DOHH2 (cell line): Measurements from ENCODE around the gene ADGRA1.

Experiments
- H3F3A ChIP-seq: fragments of 200-600 bp; sonication (generic), shearing (Covaris generic); 2 replicates; pipeline ENCODE4 v1.6.0; 2016; ENCODE audit warnings: antibody characterized with exemption, mild to moderate bottlenecking; ENCODE audit not compliant: control insufficient read depth, insufficient read depth
- H3K27ac ChIP-seq: fragments of 200-600 bp; sonication (generic); 2 replicates; pipeline ENCODE4 v1.5.1; 2014; ENCODE audit warnings: low read depth, mild to moderate bottlenecking, low read length, moderate library complexity
- H3K27me3 ChIP-seq: fragments of 200-600 bp; sonication (generic); 2 replicates; pipeline ENCODE4 v1.6.1; 2014; ENCODE audit warnings: mild to moderate bottlenecking, low read length, mixed read lengths; ENCODE audit not compliant: control insufficient read depth
- H3K36me3 ChIP-seq: fragments of 200-600 bp; sonication (generic); 2 replicates; pipeline ENCODE4 v1.6.1; 2014; ENCODE audit warnings: mild to moderate bottlenecking, low read length, moderate library complexity, mixed read lengths; ENCODE audit not compliant: control insufficient read depth
- H3K4me1 ChIP-seq: fragments of 200-600 bp; sonication (generic); 2 replicates; pipeline ENCODE4 v1.6.1; 2014; ENCODE audit warnings: mild to moderate bottlenecking, low read length, mixed read lengths; ENCODE audit not compliant: control insufficient read depth
- H3K4me2 ChIP-seq: fragments of 200-600 bp; sonication (generic); 2 replicates; pipeline ENCODE4 v1.6.0; 2014; ENCODE audit warnings: mild to moderate bottlenecking, low read length, moderate library complexity
- H3K4me3 ChIP-seq: fragments of 200-600 bp; sonication (generic); 2 replicates; pipeline ENCODE4 v1.5.1; 2014; ENCODE audit warnings: mild to moderate bottlenecking, low read length, mixed read lengths
- H3K79me2 ChIP-seq: fragments of 200-600 bp; sonication (generic); 2 replicates; pipeline ENCODE4 v1.6.1; 2014; ENCODE audit warnings: mild to moderate bottlenecking, low read length, mixed read lengths; ENCODE audit not compliant: control insufficient read depth
- H3K9me2 ChIP-seq: fragments of 200-600 bp; sonication (generic); replicated peaks from 2 replicates; pipeline ENCODE4 v1.6.1; 2014; ENCODE audit warnings: mild to moderate bottlenecking, low read length, mixed read lengths; ENCODE audit not compliant: control insufficient read depth
- H3K9me3 ChIP-seq: fragments of 200-600 bp; sonication (generic); 2 replicates; pipeline ENCODE4 v1.6.1; 2014; ENCODE audit warnings: antibody characterized with exemption, low read length, mixed read lengths; ENCODE audit not compliant: control insufficient read depth, insufficient read depth
- H4K20me1 ChIP-seq: fragments of 200-600 bp; sonication (generic); 2 replicates; pipeline ENCODE4 v1.6.0; 2014; ENCODE audit warnings: low read depth, mild to moderate bottlenecking, antibody characterized with exemption, low read length, moderate library complexity; ENCODE audit not compliant: control insufficient read depth, insufficient read depth
- EZH2phosphoT487 ChIP-seq: fragments of 200-600 bp; sonication (generic); IDR thresholded peaks from 2 replicates; pipeline ENCODE4 v1.6.1; 2017; ENCODE audit warnings: borderline replicate concordance, mild to moderate bottlenecking, antibody characterized with exemption, low read length, moderate library complexity, mixed read lengths
- TF ChIP-seq, protein P1 (sequence below): fragments of 200-600 bp; sonication (generic); IDR thresholded peaks from one replicate; pipeline ENCODE4 v1.5.1; 2014; ENCODE audit warnings: antibody characterized with exemption, mild to moderate bottlenecking, low read depth, low read length; ENCODE audit not compliant: poor library complexity, severe bottlenecking

Gene ADGRA1

DNA sequence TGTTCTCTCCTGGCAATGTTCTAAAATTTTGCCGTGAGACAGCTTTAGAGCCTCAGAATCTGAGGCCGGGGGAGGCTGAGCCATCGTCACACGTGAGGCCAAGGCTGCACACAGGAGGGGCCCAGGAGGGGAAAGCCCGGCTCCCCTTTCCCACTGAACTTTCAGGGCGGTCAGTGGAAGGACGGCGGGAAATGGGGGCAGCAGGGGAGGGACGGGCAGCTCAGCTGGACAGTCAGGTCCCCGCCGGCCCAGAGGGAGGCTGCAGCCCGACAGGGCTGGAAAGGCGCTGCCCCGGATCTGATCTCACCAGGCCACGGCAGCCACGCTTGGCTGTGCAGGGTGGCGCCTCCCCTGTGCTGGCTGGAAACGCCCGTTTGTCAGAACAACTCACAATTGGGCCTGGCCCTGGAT lies 43.3 kb upstream of the ADGRA1 start:
- Histone ChIP-seq H4K20me1 (no peaks in the 10 kb centered on the region), H3K4me3 (no peak overlapping the region), H3K4me1 (no peaks in the 10 kb centered on the region), H3K4me2 (no peak overlapping the region), H3K36me3 (no peaks in the 10 kb centered on the region), H3K9me3 (peaks cover 21% of the 10 kb centered on the region; the same call in 1 of the 2 replicates), H3K27ac (no peak overlapping the region), H3K9me2 (no peaks in the 10 kb centered on the region), H3K79me2 (no peaks in the 10 kb centered on the region), H3F3A (no peaks in the 10 kb centered on the region), H3K27me3 (no peaks in the 10 kb centered on the region)
- TF ChIP-seq, protein P1, sequence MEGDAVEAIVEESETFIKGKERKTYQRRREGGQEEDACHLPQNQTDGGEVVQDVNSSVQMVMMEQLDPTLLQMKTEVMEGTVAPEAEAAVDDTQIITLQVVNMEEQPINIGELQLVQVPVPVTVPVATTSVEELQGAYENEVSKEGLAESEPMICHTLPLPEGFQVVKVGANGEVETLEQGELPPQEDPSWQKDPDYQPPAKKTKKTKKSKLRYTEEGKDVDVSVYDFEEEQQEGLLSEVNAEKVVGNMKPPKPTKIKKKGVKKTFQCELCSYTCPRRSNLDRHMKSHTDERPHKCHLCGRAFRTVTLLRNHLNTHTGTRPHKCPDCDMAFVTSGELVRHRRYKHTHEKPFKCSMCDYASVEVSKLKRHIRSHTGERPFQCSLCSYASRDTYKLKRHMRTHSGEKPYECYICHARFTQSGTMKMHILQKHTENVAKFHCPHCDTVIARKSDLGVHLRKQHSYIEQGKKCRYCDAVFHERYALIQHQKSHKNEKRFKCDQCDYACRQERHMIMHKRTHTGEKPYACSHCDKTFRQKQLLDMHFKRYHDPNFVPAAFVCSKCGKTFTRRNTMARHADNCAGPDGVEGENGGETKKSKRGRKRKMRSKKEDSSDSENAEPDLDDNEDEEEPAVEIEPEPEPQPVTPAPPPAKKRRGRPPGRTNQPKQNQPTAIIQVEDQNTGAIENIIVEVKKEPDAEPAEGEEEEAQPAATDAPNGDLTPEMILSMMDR = no peak
- TF ChIP-seq EZH2phosphoT487 = no peak

DNA sequence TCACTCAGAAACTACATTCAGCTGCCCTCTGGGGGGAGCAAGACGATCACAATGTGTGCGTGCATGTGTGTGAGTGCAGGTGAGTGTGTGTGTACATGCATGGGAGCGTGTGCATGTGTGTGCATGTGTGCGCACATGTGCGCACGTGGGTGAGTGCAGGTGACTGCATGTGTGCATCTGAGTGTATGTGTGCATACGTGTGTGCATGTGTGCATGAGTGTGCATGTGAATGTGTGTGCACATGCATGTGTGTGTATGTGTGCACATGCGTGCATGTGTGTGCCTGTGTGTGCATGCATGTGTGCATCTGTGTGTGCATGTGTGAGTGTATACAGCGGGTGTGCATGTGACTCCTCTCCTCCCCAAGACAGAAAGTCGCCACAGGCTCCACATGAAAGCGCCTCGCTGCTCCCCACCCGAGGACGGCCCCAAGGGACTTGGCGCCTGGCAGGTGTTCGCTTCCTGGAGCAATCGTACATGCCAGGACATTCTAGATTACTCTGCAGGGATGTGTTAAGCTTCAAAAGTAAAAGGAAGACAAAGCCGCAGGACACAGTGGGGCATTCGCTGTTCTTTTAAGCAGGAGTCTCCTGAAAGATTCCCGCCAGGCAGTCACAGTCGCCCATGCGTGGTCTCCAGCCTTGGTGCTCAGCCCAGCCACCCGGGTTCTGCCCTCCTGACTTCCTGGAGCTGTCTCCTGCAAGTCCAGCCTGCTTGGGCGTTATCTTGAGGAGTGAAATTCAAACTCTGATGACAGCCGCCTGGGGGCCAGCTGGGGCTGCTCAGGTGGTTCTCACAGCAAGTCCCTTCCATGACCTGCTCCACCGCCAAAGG lies 42.0 kb upstream of the ADGRA1 start:
- Histone ChIP-seq H3K4me1 (no peaks in the 10 kb centered on the region), H4K20me1 (no peaks in the 10 kb centered on the region), H3K9me3 (peaks cover 26% of the 10 kb centered on the region; the same call in 1 of the 2 replicates), H3K9me2 (no peaks in the 10 kb centered on the region), H3K27ac (no peak overlapping the region), H3K4me3 (no peak overlapping the region), H3K27me3 (no peaks in the 10 kb centered on the region), H3K79me2 (no peaks in the 10 kb centered on the region), H3K36me3 (no peaks in the 10 kb centered on the region), H3F3A (no peaks in the 10 kb centered on the region), H3K4me2 (no peak overlapping the region)
- TF ChIP-seq, protein P1 = no peak
- TF ChIP-seq EZH2phosphoT487 = no peak

DNA sequence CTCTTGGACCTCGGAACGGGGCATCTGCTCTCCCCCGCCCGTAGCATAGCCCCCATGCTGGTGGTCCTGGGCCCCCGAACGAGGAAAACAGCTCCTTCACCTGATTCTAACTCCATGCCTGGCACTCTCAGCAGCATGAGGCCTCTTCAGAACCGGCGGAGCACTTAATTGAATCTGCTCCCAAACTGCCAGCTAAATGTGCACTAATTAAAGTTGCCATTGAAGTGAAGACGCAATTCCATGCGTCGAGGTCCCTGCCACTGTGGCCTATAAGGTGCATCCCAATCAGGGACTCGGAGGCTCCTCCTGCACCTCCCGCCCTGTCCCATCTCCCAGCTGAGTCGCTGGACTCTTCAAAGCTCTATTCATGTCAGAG lies 41.3 kb upstream of the ADGRA1 start:
- no peaks in the 10 kb centered on the region for H4K20me1 ChIP-seq
- H3K4me2 ChIP-seq = no peak overlapping the region
- TF ChIP-seq, protein P1 = no peak
- TF ChIP-seq EZH2phosphoT487 = no peak
- H3K4me1 ChIP-seq = no peaks in the 10 kb centered on the region
- no peak overlapping the region for H3K4me3 ChIP-seq
- no peaks in the 10 kb centered on the region for H3K79me2 ChIP-seq
- H3K9me3 ChIP-seq = peaks cover 26% of the 10 kb centered on the region; the same call in 1 of the 2 replicates
- no peaks in the 10 kb centered on the region for H3F3A ChIP-seq
- no peaks in the 10 kb centered on the region for H3K9me2 ChIP-seq
- H3K27ac ChIP-seq = no peak overlapping the region
- no peaks in the 10 kb centered on the region for H3K27me3 ChIP-seq
- no peaks in the 10 kb centered on the region for H3K36me3 ChIP-seq
